Measurements from ENCODE around the gene SLC22A4. TPM values are rescaled to one million over a fixed set of nuclear protein-coding genes. Genes with fewer than 3 reads are reported as not detected.
A peak's percentile ranks its signal among the peaks of the same experiment; 100 is the strongest.

The SLC22A4 gene
- total and polyA plus RNA-seq, 9 donors = 0.72 to 7.7 (median 2.3) TPM

GRCh38 chr5:132358775-132359174, 64.6 kb downstream of the SLC22A4 start:
- TF ChIP-seq POLR2A (IDR thresholded peaks at IDR 0.05) (no peak), EP300 (IDR thresholded peaks at IDR 0.05) (no peak), CTCF (IDR thresholded peaks at IDR 0.05) (no peak)
- H3K9me3 ChIP-seq = no peaks in the 10 kb centered on the region
- DNase-seq = no peak
- no peak overlapping the region for H3K4me3 ChIP-seq
- no peaks in the 10 kb centered on the region for H3K36me3 ChIP-seq
- no peak overlapping the region for H3K27ac ChIP-seq
- intact Hi-C loops (cut with DNase I) = no loop called here
- H3K27me3 ChIP-seq = no peaks in the 10 kb centered on the region
- no peaks in the 10 kb centered on the region for H3K4me1 ChIP-seq (ENCODE audit: insufficient read depth)
- WGBS, 3 donors = 75 to 88% (median 77%) methylated on average over 1 of the region's 1 CpG

- TF ChIP-seq POLR2A (IDR thresholded peaks at IDR 0.05) = no peak
- no peak for TF ChIP-seq CTCF (IDR thresholded peaks at IDR 0.05)
- no peak for TF ChIP-seq EP300 (IDR thresholded peaks at IDR 0.05)
- H3K27me3 ChIP-seq = no peaks in the 10 kb centered on the region
- no peak for DNase-seq
- H3K27ac ChIP-seq = no peak overlapping the region
- intact Hi-C loops (cut with DNase I) = no loop called here
- no peaks in the 10 kb centered on the region for H3K4me1 ChIP-seq (ENCODE audit: insufficient read depth)
- no peak overlapping the region for H3K4me3 ChIP-seq
- WGBS, 3 donors = 98 to 99% (median 99%) methylated on average over 2 of the region's 2 CpGs
- H3K9me3 ChIP-seq = no peaks in the 10 kb centered on the region
- no peaks in the 10 kb centered on the region for H3K36me3 ChIP-seq
Measured at GRCh38 chr5:132362086-132362485, 67.9 kb downstream of the SLC22A4 start.

GRCh38 chr5:132363431-132364112, 69.4 kb downstream of the SLC22A4 start:
- H3K4me3 ChIP-seq = no peak overlapping the region
- H3K27me3 ChIP-seq = no peaks in the 10 kb centered on the region
- no peaks in the 10 kb centered on the region for H3K36me3 ChIP-seq
- H3K4me1 ChIP-seq (ENCODE audit: insufficient read depth) = no peaks in the 10 kb centered on the region
- peak in 1 of 5 donors; percentile 55 for DNase-seq
- no peak overlapping the region for H3K27ac ChIP-seq
- 54 to 72% (median 72%) methylated on average over 7 of the region's 7 CpGs for WGBS, 3 donors
- TF ChIP-seq CTCF (IDR thresholded peaks at IDR 0.05) (no peak), EP300 (IDR thresholded peaks at IDR 0.05) (no peak), POLR2A (IDR thresholded peaks at IDR 0.05) (no peak)
- intact Hi-C loops (cut with DNase I) = no loop called here
- H3K9me3 ChIP-seq = no peaks in the 10 kb centered on the region

DNA sequence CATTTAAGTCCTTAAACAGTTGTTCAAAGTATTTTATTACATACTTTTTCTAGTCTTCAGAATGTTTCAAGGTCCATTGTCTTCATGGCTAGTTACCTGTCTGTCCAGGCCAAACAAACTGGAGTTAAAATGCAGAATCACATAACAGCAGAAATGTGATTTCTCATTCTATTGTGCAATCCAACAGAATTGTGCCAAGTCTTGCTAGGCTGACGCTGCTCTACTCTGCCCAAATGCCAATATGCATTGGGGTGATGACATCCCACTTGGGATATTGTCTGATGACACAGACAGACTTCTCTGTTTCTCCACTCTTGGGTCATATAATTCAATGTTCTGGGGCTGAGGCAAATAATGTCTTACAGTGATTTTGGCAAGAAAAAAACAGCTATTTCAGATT, 70.1 kb downstream of the SLC22A4 start:
- H3K36me3 ChIP-seq = no peaks in the 10 kb centered on the region
- no peak overlapping the region for H3K27ac ChIP-seq
- TF ChIP-seq CTCF (IDR thresholded peaks at IDR 0.05) (no peak), POLR2A (IDR thresholded peaks at IDR 0.05) (no peak), EP300 (IDR thresholded peaks at IDR 0.05) (peak; percentile 48)
- no peak overlapping the region for H3K4me3 ChIP-seq
- no peaks in the 10 kb centered on the region for H3K27me3 ChIP-seq
- H3K4me1 ChIP-seq (ENCODE audit: insufficient read depth) = no peaks in the 10 kb centered on the region
- 34 to 61% (median 36%) methylated on average over 1 of the region's 1 CpG for WGBS, 3 donors
- no peaks in the 10 kb centered on the region for H3K9me3 ChIP-seq
- intact Hi-C loops (cut with DNase I) = no loop called here
- peak in 1 of 5 donors; percentile 31 for DNase-seq

All from ovary (tissue), 9 donors.